NT2/D1 (cell line): ENCODE results near the gene LZTR1.
"Not testable (repeated sequence)": the region's sequence is repeated elsewhere in the genome, so short reads cannot be mapped to it uniquely, and the experiment has no call there.

Experiments used
- DNase-seq: peaks from one replicate; pipeline ENCODE4 v3.0.0-alpha.2; 2011; ENCODE audit warnings: low read depth, low spot score
- H3K27me3 ChIP-seq: 2 replicates; pipeline ENCODE4 v1.6.0; 2011; ENCODE audit warnings: mild to moderate bottlenecking; ENCODE audit not compliant: insufficient read length, insufficient read depth
- H3K36me3 ChIP-seq: 2 replicates; pipeline ENCODE4 v1.6.1; 2011; ENCODE audit warnings: mild to moderate bottlenecking, low read length, mixed read lengths; ENCODE audit not compliant: insufficient read depth, insufficient read length
- H3K4me1 ChIP-seq: 2 replicates; pipeline ENCODE4 v1.5.1; 2011; ENCODE audit not compliant: insufficient read depth, insufficient read length
- H3K4me3 ChIP-seq: 2 replicates; pipeline ENCODE4 v1.5.1; 2011; ENCODE audit warnings: low read depth; ENCODE audit not compliant: insufficient read length
- H3K9ac ChIP-seq: 2 replicates; pipeline ENCODE4 v1.6.0; 2011; ENCODE audit warnings: low read depth; ENCODE audit not compliant: insufficient read length
- H3K9me3 ChIP-seq: 2 replicates; pipeline ENCODE4 v1.5.1; 2011; ENCODE audit warnings: mild to moderate bottlenecking, low read length; ENCODE audit not compliant: insufficient read depth
- SUZ12 ChIP-seq: IDR thresholded peaks from 2 replicates; pipeline ENCODE4 v1.6.1; 2011; ENCODE audit not compliant: insufficient read length, insufficient read depth; ENCODE audit errors: extremely low read depth
- YY1 ChIP-seq: IDR thresholded peaks from 2 replicates; pipeline ENCODE4 v1.6.1; 2011; ENCODE audit not compliant: insufficient read length, insufficient read depth
- ZNF274 ChIP-seq: IDR thresholded peaks from 2 replicates; pipeline ENCODE4 v1.6.1; 2011; ENCODE audit warnings: mild to moderate bottlenecking, low read depth, low read length

The LZTR1 gene

DNA sequence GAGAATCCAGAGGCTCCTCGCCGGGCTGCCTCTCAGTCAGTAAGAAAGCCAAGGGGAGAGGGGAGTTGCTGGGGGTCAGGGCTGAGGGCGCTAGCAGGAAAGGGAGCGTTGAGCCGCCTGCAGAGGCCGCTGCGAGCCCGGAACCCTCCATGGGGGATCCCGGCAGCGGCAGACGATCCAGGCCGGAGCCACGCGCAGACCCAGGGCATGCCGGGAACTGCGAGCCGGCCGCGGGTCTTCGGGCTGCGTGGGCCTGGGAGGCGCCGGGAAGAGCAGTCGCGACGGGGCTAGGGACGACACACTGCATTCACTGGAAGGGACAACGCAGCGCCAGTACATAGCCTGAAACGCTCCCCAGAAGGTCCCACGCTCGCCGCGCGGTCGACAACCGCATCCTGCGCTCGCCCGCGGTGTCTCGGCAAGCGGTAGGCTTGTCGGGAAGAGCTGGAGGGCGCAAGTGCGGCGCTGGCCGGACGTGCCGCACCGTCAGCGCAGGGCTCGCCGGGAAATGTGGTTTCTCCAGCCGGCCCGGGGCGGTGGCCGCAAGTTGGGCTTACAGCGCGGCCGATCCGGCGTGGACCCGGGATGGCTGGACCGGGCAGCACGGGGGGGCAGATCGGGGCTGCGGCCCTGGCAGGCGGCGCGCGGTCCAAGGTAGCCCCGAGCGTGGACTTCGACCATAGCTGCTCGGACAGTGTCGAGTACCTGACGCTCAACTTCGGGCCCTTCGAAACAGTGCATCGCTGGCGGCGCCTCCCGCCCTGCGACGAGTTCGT lies at the start of gene LZTR1:
Gene LZTR1 (plus strand): TSS at position 511 of the 776 bp plus-strand sequence. CDS start 75 bp downstream, at position 586.
- Histone ChIP-seq H3K36me3 (peaks cover 26% of the 10 kb centered on the region), H3K4me1 (peaks cover 5% of the 10 kb centered on the region), H3K9ac (peak within 1 kb of the TSS; percentile 98), H3K9me3 (no peaks in the 10 kb centered on the region), H3K4me3 (peak within 1 kb of the TSS; percentile 86), H3K27me3 (peaks cover 12% of the 10 kb centered on the region)
- peak; percentile 63 for DNase-seq
- TF ChIP-seq YY1: no peak
- TF ChIP-seq ZNF274: no peak
- TF ChIP-seq SUZ12: no peak

DNA sequence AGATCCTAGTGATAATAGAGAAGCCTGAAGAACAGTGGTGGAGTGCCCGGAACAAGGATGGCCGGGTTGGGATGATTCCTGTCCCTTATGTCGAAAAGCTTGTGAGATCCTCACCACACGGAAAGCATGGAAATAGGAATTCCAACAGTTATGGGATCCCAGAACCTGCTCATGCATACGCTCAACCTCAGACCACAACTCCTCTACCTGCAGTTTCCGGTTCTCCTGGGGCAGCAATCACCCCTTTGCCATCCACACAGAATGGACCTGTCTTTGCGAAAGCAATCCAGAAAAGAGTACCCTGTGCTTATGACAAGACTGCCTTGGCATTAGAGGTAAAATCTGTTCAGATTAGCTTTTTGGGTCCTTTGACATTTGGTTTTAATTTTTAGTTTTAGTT lies 48.2 kb upstream of the LZTR1 start:
- no peak for DNase-seq
- Histone ChIP-seq H3K27me3 (no peaks in the 10 kb centered on the region), H3K4me1 (no peaks in the 10 kb centered on the region), H3K9me3 (no peaks in the 10 kb centered on the region), H3K9ac (no peak overlapping the region), H3K4me3 (no peak overlapping the region), H3K36me3 (peaks cover 45% of the 10 kb centered on the region)
- TF ChIP-seq ZNF274 (no peak), SUZ12 (no peak), YY1 (no peak)

GRCh38 chr22:20935049-20935448 lies 47.0 kb upstream of the LZTR1 start:
- not testable (repeated sequence) for H3K27me3 ChIP-seq, DNase-seq, H3K9me3 ChIP-seq, H3K9ac ChIP-seq, H3K4me3 ChIP-seq, H3K4me1 ChIP-seq
- H3K36me3 ChIP-seq: peaks cover 48% of the 10 kb centered on the region

DNA sequence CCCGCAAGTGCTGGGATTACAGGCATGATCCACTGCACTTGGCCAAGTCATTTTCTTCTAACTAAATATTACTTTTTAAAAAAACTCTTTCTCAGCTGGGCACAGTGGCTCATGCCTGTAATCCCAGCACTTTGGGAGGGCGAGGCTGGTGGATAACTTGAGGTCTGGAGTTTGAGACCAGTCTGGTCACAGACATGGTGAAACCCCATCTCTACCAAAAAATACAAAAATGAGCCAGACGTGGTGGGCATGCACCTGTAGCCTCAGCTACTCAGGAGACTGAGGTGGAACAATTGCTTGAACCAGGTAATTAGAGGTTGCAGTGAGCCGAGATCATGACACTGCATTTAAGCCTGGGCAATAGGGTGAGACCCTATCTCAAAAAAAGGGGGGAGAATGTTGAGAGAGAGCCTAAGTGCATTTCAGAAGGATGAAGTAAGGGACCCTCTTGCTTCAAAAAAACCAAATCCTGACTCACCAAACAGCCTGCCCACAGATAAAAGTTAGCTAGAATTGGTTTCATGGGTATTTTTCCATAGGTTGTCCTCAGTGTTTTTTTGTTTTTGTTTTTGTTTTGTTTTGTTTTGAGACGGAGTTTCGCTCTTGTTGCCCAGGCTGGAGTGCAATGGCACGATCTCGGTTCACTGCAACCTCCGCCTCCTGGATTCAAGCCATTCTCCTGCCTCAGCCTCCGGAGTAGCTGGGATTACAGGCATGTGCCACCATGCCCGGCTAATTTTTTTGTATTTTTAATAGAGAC lies 46.1 kb upstream of the LZTR1 start:
- not testable (repeated sequence) for H3K9me3 ChIP-seq, DNase-seq, H3K9ac ChIP-seq, H3K4me3 ChIP-seq, H3K4me1 ChIP-seq, H3K27me3 ChIP-seq
- peaks cover 51% of the 10 kb centered on the region for H3K36me3 ChIP-seq

- Histone ChIP-seq H3K9ac (no peak overlapping the region), H3K36me3 (peaks cover 52% of the 10 kb centered on the region), H3K27me3 (no peaks in the 10 kb centered on the region), H3K4me3 (no peak overlapping the region), H3K9me3 (no peaks in the 10 kb centered on the region), H3K4me1 (no peaks in the 10 kb centered on the region)
- DNase-seq: no peak
- TF ChIP-seq YY1: no peak
- no peak for TF ChIP-seq SUZ12
- TF ChIP-seq ZNF274: no peak
Observed at GRCh38 chr22:20937031-20937793, 44.9 kb upstream of the LZTR1 start.

DNA sequence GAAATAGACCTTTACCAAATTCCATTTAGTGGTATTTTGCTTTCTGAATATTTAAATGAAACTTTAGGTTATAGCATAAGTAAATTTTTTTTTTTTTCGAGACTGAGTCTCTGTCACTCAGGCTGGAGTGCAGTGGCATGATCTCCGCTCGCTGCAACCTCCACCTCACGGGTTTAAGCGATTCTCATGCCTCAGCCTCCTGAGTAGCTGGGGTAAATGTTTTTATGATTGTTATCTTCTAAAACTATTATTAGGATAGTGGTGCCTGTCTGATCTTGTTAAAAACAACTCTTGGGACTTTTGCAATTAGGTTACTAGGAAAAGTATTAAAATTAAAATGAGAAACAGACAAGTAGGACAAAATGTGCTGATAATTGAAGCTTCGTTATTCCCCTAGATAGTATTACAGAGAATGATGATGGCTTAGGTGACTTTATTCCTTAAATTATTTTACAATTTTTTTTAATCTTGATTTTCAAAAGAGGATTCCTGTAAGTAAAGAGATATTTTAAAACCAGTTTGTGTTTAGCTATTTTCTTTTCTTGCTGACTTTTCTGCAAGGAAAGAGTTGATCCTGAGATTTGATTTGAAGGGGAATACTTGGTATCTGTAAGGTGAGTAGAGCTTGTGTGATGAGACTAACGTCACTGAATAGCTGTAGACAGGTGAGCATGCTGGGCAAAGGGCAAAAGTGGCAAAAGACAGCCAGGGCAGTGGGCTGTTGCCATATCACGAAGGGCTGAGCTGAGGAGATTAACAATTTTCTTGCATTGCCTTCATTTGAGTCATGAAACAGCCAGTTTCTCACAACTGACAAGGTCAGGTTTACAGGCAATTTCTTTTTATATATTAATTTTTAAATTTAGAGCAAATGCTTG lies 44.1 kb upstream of the LZTR1 start:
- H3K4me1 ChIP-seq: no peaks in the 10 kb centered on the region

DNA sequence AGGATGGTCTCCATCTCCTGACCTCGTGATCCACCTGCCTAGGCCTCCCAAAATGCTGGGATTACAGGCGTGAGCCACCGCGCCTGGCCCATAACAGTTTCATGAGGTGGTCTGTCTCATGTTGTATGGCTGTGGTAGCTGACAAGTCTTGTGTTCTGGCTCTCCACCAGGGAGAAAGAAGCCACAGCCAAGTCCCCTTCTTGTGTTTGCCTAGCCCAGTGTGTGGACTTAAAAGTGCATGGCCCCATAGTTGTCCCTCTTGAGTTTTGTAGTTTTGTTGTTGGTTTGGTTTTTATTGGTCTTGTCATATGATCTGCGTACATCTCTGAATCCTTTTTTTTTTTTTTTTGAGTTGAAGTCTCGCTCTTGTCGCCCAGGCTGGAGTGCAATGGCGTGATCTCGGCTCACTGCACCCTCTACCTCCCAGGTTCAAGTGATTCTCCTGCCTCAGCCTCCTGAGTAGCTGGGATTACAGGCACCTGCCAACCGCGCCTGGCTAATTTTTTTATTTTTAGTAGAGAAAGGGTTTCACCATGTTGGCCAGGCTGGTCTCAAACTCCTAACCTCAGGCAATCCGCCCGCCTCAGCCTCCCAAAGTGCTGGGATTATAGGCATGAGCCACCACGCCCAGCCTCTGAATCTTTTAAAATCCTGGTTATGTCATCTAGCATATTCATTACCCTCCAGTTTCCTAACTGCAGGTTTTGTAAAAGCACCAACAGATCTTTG lies 42.5 kb upstream of the LZTR1 start:
- DNase-seq, H3K4me3 ChIP-seq, H3K9me3 ChIP-seq, H3K9ac ChIP-seq, H3K4me1 ChIP-seq, H3K27me3 ChIP-seq: not testable (repeated sequence)
- peaks cover 50% of the 10 kb centered on the region for H3K36me3 ChIP-seq

More for the DNA sequence above, 44.1 kb upstream of the LZTR1 start:
- DNase-seq: no peak
- TF ChIP-seq ZNF274: no peak
- TF ChIP-seq YY1: no peak
- TF ChIP-seq SUZ12: no peak
- no peak overlapping the region for H3K4me3 ChIP-seq
- no peaks in the 10 kb centered on the region for H3K27me3 ChIP-seq
- peaks cover 48% of the 10 kb centered on the region for H3K36me3 ChIP-seq
- H3K9me3 ChIP-seq: no peaks in the 10 kb centered on the region
- H3K9ac ChIP-seq: no peak overlapping the region
